PFSK-1 (cell line): ENCODE data around the gene FOXK1.

ENCODE experiments used
- FOXP2 ChIP-seq: optimal IDR thresholded peaks from 2 replicates; pipeline ENCODE3; 2011; ENCODE audit warnings: borderline replicate concordance, control low read depth, inconsistent platforms; ENCODE audit not compliant: insufficient read depth; ENCODE audit errors: extremely low read length, extremely low read depth
- POLR2AphosphoS5 ChIP-seq: IDR thresholded peaks from 2 replicates; pipeline ENCODE4 v1.6.1; 2012; ENCODE audit warnings: low read depth, mild to moderate bottlenecking, control low read depth, low read length, moderate library complexity
- SIN3A ChIP-seq: IDR thresholded peaks from 2 replicates; pipeline ENCODE4 v1.6.1; 2012; ENCODE audit warnings: mild to moderate bottlenecking, low read length, moderate library complexity, borderline replicate concordance; ENCODE audit not compliant: insufficient read depth
- TAF1 ChIP-seq: IDR thresholded peaks from 2 replicates; pipeline ENCODE4 v1.6.1; 2012; ENCODE audit warnings: low read length, control low read depth, borderline replicate concordance; ENCODE audit not compliant: insufficient read depth
- TF ChIP-seq, protein P1 (sequence below), 2 experiments: IDR thresholded peaks; 2 replicates each; pipeline versions ENCODE4 v1.6.1 to v1.8.0; 2011 to 2012; ENCODE audit warnings: low read depth in 2 of 2, low read length in 2 of 2, control low read depth in 1 of 2, inconsistent platforms in 1 of 2, mild to moderate bottlenecking in 1 of 2, moderate library complexity in 1 of 2; ENCODE audit not compliant: insufficient read depth in 1 of 2

The FOXK1 gene

GRCh38 chr7:4650433-4651047, 31.6 kb upstream of the FOXK1 start:
- TF ChIP-seq FOXP2 (no peak), POLR2AphosphoS5 (no peak), SIN3A (no peak), TAF1 (no peak)
- TF ChIP-seq, protein P1, sequence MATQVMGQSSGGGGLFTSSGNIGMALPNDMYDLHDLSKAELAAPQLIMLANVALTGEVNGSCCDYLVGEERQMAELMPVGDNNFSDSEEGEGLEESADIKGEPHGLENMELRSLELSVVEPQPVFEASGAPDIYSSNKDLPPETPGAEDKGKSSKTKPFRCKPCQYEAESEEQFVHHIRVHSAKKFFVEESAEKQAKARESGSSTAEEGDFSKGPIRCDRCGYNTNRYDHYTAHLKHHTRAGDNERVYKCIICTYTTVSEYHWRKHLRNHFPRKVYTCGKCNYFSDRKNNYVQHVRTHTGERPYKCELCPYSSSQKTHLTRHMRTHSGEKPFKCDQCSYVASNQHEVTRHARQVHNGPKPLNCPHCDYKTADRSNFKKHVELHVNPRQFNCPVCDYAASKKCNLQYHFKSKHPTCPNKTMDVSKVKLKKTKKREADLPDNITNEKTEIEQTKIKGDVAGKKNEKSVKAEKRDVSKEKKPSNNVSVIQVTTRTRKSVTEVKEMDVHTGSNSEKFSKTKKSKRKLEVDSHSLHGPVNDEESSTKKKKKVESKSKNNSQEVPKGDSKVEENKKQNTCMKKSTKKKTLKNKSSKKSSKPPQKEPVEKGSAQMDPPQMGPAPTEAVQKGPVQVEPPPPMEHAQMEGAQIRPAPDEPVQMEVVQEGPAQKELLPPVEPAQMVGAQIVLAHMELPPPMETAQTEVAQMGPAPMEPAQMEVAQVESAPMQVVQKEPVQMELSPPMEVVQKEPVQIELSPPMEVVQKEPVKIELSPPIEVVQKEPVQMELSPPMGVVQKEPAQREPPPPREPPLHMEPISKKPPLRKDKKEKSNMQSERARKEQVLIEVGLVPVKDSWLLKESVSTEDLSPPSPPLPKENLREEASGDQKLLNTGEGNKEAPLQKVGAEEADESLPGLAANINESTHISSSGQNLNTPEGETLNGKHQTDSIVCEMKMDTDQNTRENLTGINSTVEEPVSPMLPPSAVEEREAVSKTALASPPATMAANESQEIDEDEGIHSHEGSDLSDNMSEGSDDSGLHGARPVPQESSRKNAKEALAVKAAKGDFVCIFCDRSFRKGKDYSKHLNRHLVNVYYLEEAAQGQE (IDR thresholded peaks at IDR 0.05; ENCODE audit: insufficient read depth in 1 of 2, low read depth in 2 of 2, low read length in 2 of 2), result no peak

DNA sequence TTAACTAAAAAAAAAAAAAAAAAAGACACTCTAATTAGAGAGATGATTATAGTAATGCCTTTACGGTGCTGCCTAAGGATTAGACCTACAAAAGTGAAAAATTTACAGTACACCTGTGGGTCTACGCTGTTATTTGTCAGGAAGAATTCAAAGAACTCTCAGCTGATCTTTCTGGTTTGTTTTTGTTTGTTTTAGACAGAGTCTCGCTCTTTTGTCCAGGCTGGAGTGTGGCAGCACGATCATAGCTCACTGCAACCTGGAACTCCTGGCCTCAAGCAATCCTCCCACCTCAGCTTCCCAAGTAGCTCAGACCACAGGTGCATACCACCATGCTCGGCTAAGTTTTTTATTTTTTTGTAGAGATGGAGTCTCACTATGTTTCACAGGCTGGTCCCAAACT, 28.3 kb upstream of the FOXK1 start:
- TF ChIP-seq FOXP2 (no peak), SIN3A (no peak), TAF1 (no peak), POLR2AphosphoS5 (no peak)
- TF ChIP-seq, protein P1 (IDR thresholded peaks at IDR 0.05; ENCODE audit: insufficient read depth in 1 of 2, low read depth in 2 of 2, low read length in 2 of 2), result no peak

DNA sequence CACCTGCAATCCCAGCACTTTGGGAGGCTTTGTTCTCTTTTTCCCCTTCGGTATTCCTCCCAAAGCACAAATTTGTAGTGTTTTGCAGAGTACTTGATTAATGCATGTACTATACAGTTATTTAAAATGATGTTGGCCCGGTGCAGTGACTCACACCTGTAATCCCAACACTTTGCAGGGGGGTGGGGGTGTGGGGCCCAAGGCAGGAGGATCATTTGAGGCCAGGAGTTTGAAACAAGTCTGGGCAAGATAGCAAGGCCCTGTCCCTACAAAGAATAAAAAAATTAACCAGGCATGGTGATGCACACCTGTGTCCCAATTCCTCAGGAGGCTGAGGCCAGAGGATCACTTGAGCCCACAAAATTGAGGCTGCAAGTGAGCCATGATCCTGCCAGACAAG, 26.8 kb upstream of the FOXK1 start:
- no peak for TF ChIP-seq POLR2AphosphoS5
- no peak for TF ChIP-seq SIN3A
- no peak for TF ChIP-seq TAF1
- TF ChIP-seq, protein P1 (IDR thresholded peaks at IDR 0.05; ENCODE audit: insufficient read depth in 1 of 2, low read depth in 2 of 2, low read length in 2 of 2), result no peak
- no peak for TF ChIP-seq FOXP2

GRCh38 chr7:4655896-4656295, 26.2 kb upstream of the FOXK1 start:
- TF ChIP-seq FOXP2, result no peak
- no peak for TF ChIP-seq POLR2AphosphoS5
- no peak for TF ChIP-seq TAF1
- no peak for TF ChIP-seq SIN3A
- TF ChIP-seq, protein P1 (IDR thresholded peaks at IDR 0.05; ENCODE audit: insufficient read depth in 1 of 2, low read depth in 2 of 2, low read length in 2 of 2), result no peak
